Nephron progenitor cell (in vitro differentiated cells): ENCODE measurements around the gene MUC2.

Experiments
- DNase-seq: peaks from one replicate; pipeline ENCODE4 v3.0.0; 2021
- H3K27ac Mint-ChIP-seq: 2 replicates; pipeline ENCODE4 v1.8.0; 2021; ENCODE audit warnings: mild to moderate bottlenecking, moderate library complexity, mixed read lengths
- H3K27me3 Mint-ChIP-seq: 2 replicates; pipeline ENCODE4 v1.8.0; 2021; ENCODE audit warnings: mild to moderate bottlenecking, low read depth, mixed read lengths; ENCODE audit not compliant: poor library complexity
- H3K36me3 Mint-ChIP-seq: 2 replicates; pipeline ENCODE4 v1.8.0; 2021; ENCODE audit warnings: low read depth, mixed read lengths
- H3K4me1 Mint-ChIP-seq: 2 replicates; pipeline ENCODE4 v1.8.0; 2021; ENCODE audit warnings: mixed read lengths
- H3K4me3 Mint-ChIP-seq: 2 replicates; pipeline ENCODE4 v1.8.0; 2021; ENCODE audit warnings: mild to moderate bottlenecking, moderate library complexity, mixed read lengths
- H3K9me3 Mint-ChIP-seq: 2 replicates; pipeline ENCODE4 v1.8.0; 2021; ENCODE audit warnings: mild to moderate bottlenecking, moderate library complexity, mixed read lengths
- TF ChIP-seq, protein P1 (sequence below): fragments of 200-600 bp; sonication (generic); IDR thresholded peaks from 2 replicates; pipeline ENCODE4 v1.5.0; 2021; ENCODE audit warnings: antibody characterized with exemption

MUC2 gene

GRCh38 chr11:1107316-1108245 lies 32.9 kb downstream of the MUC2 start:
- no peak for DNase-seq
- Mint-ChIP-seq H3K4me3 (no peak overlapping the region), H3K27me3 (peaks cover 4% of the 10 kb centered on the region), H3K36me3 (no peaks in the 10 kb centered on the region), H3K27ac (no peak overlapping the region), H3K9me3 (peaks cover 11% of the 10 kb centered on the region), H3K4me1 (peaks cover 7% of the 10 kb centered on the region)
- TF ChIP-seq, protein P1, sequence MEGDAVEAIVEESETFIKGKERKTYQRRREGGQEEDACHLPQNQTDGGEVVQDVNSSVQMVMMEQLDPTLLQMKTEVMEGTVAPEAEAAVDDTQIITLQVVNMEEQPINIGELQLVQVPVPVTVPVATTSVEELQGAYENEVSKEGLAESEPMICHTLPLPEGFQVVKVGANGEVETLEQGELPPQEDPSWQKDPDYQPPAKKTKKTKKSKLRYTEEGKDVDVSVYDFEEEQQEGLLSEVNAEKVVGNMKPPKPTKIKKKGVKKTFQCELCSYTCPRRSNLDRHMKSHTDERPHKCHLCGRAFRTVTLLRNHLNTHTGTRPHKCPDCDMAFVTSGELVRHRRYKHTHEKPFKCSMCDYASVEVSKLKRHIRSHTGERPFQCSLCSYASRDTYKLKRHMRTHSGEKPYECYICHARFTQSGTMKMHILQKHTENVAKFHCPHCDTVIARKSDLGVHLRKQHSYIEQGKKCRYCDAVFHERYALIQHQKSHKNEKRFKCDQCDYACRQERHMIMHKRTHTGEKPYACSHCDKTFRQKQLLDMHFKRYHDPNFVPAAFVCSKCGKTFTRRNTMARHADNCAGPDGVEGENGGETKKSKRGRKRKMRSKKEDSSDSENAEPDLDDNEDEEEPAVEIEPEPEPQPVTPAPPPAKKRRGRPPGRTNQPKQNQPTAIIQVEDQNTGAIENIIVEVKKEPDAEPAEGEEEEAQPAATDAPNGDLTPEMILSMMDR: no peak

DNA sequence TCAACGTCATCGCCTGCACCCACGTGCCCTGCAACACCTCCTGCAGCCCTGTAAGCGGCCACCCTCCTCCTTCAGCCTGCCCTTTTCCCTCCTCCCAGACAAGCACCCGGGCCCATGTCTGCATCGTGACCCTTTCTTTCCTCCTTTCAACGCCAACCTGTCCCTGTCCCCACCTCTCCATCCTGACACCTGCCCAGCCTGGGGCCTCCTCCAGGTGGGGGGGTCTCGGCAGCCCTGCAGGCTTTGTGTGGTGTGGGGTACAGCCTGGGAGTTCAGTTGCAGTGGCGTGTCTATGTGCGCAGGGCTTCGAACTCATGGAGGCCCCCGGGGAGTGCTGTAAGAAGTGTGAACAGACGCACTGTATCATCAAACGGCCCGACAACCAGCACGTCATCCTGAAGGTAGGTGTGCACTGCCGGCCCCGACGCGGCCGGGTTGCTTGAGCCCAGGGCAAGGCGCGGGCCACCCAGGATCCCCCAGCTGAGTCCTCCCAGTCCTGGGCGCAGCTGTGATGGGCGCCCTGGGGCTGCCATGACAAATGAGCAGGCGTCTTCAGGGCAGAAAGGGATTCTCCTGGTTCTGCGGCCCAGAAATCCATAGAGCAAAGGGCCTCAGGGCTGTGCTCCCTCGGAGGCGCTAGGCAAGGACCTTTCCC lies 33.7 kb downstream of the MUC2 start:
- H3K4me3 Mint-ChIP-seq: no peak overlapping the region

GRCh38 chr11:1109101-1109917 lies 34.6 kb downstream of the MUC2 start:
- TF ChIP-seq, protein P1: no peak
- Mint-ChIP-seq H3K4me3 (no peak overlapping the region), H3K27ac (no peak overlapping the region), H3K9me3 (peaks cover 8% of the 10 kb centered on the region), H3K4me1 (peaks cover 7% of the 10 kb centered on the region), H3K27me3 (peaks cover 4% of the 10 kb centered on the region), H3K36me3 (no peaks in the 10 kb centered on the region)
- no peak for DNase-seq

More for the DNA sequence above, 33.7 kb downstream of the MUC2 start:
- Mint-ChIP-seq H3K9me3 (peaks cover 8% of the 10 kb centered on the region), H3K27ac (no peak overlapping the region), H3K36me3 (no peaks in the 10 kb centered on the region), H3K4me1 (peaks cover 7% of the 10 kb centered on the region), H3K27me3 (peaks cover 4% of the 10 kb centered on the region)
- TF ChIP-seq, protein P1: no peak
- no peak for DNase-seq

GRCh38 chr11:1109918-1110705 lies 35.4 kb downstream of the MUC2 start:
- Mint-ChIP-seq H3K9me3 (peaks cover 8% of the 10 kb centered on the region), H3K27me3 (peaks cover 8% of the 10 kb centered on the region)

More at GRCh38 chr11:1109918-1110705, 35.4 kb downstream of the MUC2 start:
- Mint-ChIP-seq H3K4me1 (peaks cover 7% of the 10 kb centered on the region), H3K4me3 (no peak overlapping the region), H3K27ac (no peak overlapping the region), H3K36me3 (no peaks in the 10 kb centered on the region)
- TF ChIP-seq, protein P1: no peak
- peak; percentile 1 for DNase-seq
